Osteocyte (in vitro differentiated cells): ENCODE results near the gene HSPB3. TPM values are rescaled to one million over a fixed set of nuclear protein-coding genes. Genes with fewer than 3 reads are reported as not detected.
"Not testable (repeated sequence)": the region's sequence is repeated elsewhere in the genome, so short reads cannot be mapped to it uniquely, and the experiment has no call there.

Experiments
- DNase-seq: peaks from one replicate; pipeline ENCODE4 v3.0.0; 2021; ENCODE audit warnings: mixed read lengths; ENCODE audit not compliant: unreplicated experiment; ENCODE audit errors: extremely low spot score
- H3K27ac Mint-ChIP-seq: one replicate; pipeline ENCODE4 v1.8.0; 2021; ENCODE audit warnings: mild to moderate bottlenecking, mixed read lengths; ENCODE audit not compliant: unreplicated experiment
- H3K27me3 Mint-ChIP-seq: one replicate; pipeline ENCODE4 v1.8.0; 2021; ENCODE audit warnings: mixed read lengths; ENCODE audit not compliant: unreplicated experiment
- H3K36me3 Mint-ChIP-seq: one replicate; pipeline ENCODE4 v1.8.0; 2021; ENCODE audit warnings: mixed read lengths; ENCODE audit not compliant: unreplicated experiment
- H3K4me1 Mint-ChIP-seq: one replicate; pipeline ENCODE4 v1.8.0; 2021; ENCODE audit warnings: mixed read lengths; ENCODE audit not compliant: unreplicated experiment
- H3K4me3 Mint-ChIP-seq: one replicate; pipeline ENCODE4 v1.8.0; 2021; ENCODE audit warnings: mild to moderate bottlenecking, moderate library complexity, mixed read lengths; ENCODE audit not compliant: unreplicated experiment
- H3K9me3 Mint-ChIP-seq: one replicate; pipeline ENCODE4 v1.8.0; 2021; ENCODE audit warnings: mixed read lengths; ENCODE audit not compliant: unreplicated experiment
- CTCF ChIP-seq: fragments of 200-600 bp; sonication (generic); IDR thresholded peaks from 2 replicates; pipeline ENCODE4 v1.5.0; 2021; ENCODE audit warnings: antibody characterized with exemption, mild to moderate bottlenecking, moderate library complexity
- total RNA-seq: library from RNA; stranded (reverse); gene quantifications from 2 replicates; pipeline ENCODE4 v1.2.1, GENCODE V29; 2021

Gene HSPB3
- total RNA-seq, 1 donor from 2014 or later = not detected

GRCh38 chr5:54426209-54426608 lies 29.3 kb upstream of the HSPB3 start:
- DNase-seq = no peak
- no peak for TF ChIP-seq CTCF
- Mint-ChIP-seq H3K9me3 (no peaks in the 10 kb centered on the region), H3K4me3 (no peak overlapping the region), H3K36me3 (no peaks in the 10 kb centered on the region), H3K4me1 (no peaks in the 10 kb centered on the region), H3K27me3 (peaks cover 68% of the 10 kb centered on the region), H3K27ac (no peak overlapping the region)

GRCh38 chr5:54434650-54435049 lies 20.8 kb upstream of the HSPB3 start:
- H3K4me3 Mint-ChIP-seq, H3K36me3 Mint-ChIP-seq: not testable (repeated sequence)

GRCh38 chr5:54438620-54439389 lies 16.7 kb upstream of the HSPB3 start:
- H3K27me3 Mint-ChIP-seq = peaks cover 23% of the 10 kb centered on the region
- H3K4me3 Mint-ChIP-seq = no peak overlapping the region
- no peaks in the 10 kb centered on the region for H3K9me3 Mint-ChIP-seq
- H3K27ac Mint-ChIP-seq = no peak overlapping the region
- DNase-seq = no peak
- H3K36me3 Mint-ChIP-seq = no peaks in the 10 kb centered on the region
- TF ChIP-seq CTCF = no peak
- no peaks in the 10 kb centered on the region for H3K4me1 Mint-ChIP-seq

More at GRCh38 chr5:54434650-54435049, 20.8 kb upstream of the HSPB3 start:
- not testable (repeated sequence) for DNase-seq, H3K27ac Mint-ChIP-seq, H3K4me1 Mint-ChIP-seq, H3K9me3 Mint-ChIP-seq
- H3K27me3 Mint-ChIP-seq = peaks cover 38% of the 10 kb centered on the region

GRCh38 chr5:54440456-54440893 lies 15.0 kb upstream of the HSPB3 start:
- Mint-ChIP-seq H3K27me3 (peaks cover 17% of the 10 kb centered on the region), H3K27ac (no peak overlapping the region), H3K4me1 (no peaks in the 10 kb centered on the region), H3K36me3 (no peaks in the 10 kb centered on the region), H3K9me3 (no peaks in the 10 kb centered on the region), H3K4me3 (no peak overlapping the region)
- TF ChIP-seq CTCF = no peak
- no peak for DNase-seq

GRCh38 chr5:54442271-54442670 lies 13.2 kb upstream of the HSPB3 start:
- H3K4me1 Mint-ChIP-seq = peaks cover 2% of the 10 kb centered on the region
- DNase-seq = no peak

More at GRCh38 chr5:54442271-54442670, 13.2 kb upstream of the HSPB3 start:
- Mint-ChIP-seq H3K9me3 (no peaks in the 10 kb centered on the region), H3K4me3 (no peak overlapping the region), H3K27me3 (peaks cover 14% of the 10 kb centered on the region), H3K36me3 (no peaks in the 10 kb centered on the region), H3K27ac (no peak overlapping the region)
- no peak for TF ChIP-seq CTCF
